Caco-2 (cell line): ENCODE measurements around the gene SLC17A9. TPM values are rescaled to one million over a fixed set of nuclear protein-coding genes. Genes with fewer than 3 reads are reported as not detected.

Source experiments
- BruUV-seq: library from RNA; stranded (reverse); fragments of 400-500 nt; replicated peaks from 2 replicates; lab custom pipeline; 2021; lab: Mats Ljungman, UMichigan
- CTCF ChIA-PET: fragments of 300-600 bp; sonication (Branson Sonifier 250); formaldehyde crosslinking; loops from one replicate; lab custom pipeline; 2022; ENCODE audit warnings: antibody characterized with exemption; lab: Charles Lee
- POLR2A ChIA-PET: fragments of 300-600 bp; sonication (Branson Sonifier 250); formaldehyde crosslinking; loops from one replicate; lab custom pipeline; 2022; ENCODE audit warnings: antibody characterized with exemption; lab: Charles Lee
- DNase-seq, 2 experiments: peaks; one replicate each; pipeline versions ENCODE4 v3.0.0 to v3.0.0-alpha.2; 2020 to 2022
- H3K27me3 ChIP-seq: replicated peaks from 2 replicates; pipeline ENCODE4 v1.6.0; 2011; ENCODE audit warnings: low read length; ENCODE audit not compliant: control insufficient read depth, insufficient read depth
- H3K36me3 ChIP-seq: 2 replicates; pipeline ENCODE4 v1.5.1; 2011; ENCODE audit warnings: low read length; ENCODE audit not compliant: control insufficient read depth, insufficient read depth
- H3K4me1 ChIP-seq: fragments of 250-450 bp; sonication (Bioruptor Pico); 2 replicates; pipeline ENCODE4 v1.5.1; 2020; ENCODE audit warnings: mild to moderate bottlenecking
- H3K4me3 ChIP-seq: 2 replicates; pipeline ENCODE4 v1.5.1; 2011; ENCODE audit warnings: low read depth, mild to moderate bottlenecking, control low read depth, low read length
- H3K9me3 ChIP-seq: fragments of 250-450 bp; sonication (Bioruptor Pico); 2 replicates; pipeline ENCODE4 v1.5.1; 2020; ENCODE audit warnings: mild to moderate bottlenecking, moderate library complexity
- H3K27ac Mint-ChIP-seq: one replicate; pipeline ENCODE4 v1.8.0; 2022; ENCODE audit warnings: mixed read lengths; ENCODE audit not compliant: unreplicated experiment
- H3K27me3 Mint-ChIP-seq: one replicate; pipeline ENCODE4 v1.8.0; 2022; ENCODE audit warnings: mixed read lengths; ENCODE audit not compliant: insufficient read depth, unreplicated experiment
- H3K36me3 Mint-ChIP-seq: one replicate; pipeline ENCODE4 v1.8.0; 2022; ENCODE audit warnings: mild to moderate bottlenecking, mixed read lengths; ENCODE audit not compliant: insufficient read depth, unreplicated experiment
- H3K4me1 Mint-ChIP-seq: one replicate; pipeline ENCODE4 v1.8.0; 2022; ENCODE audit warnings: low read depth, mixed read lengths; ENCODE audit not compliant: unreplicated experiment
- H3K4me3 Mint-ChIP-seq: one replicate; pipeline ENCODE4 v1.8.0; 2022; ENCODE audit warnings: mild to moderate bottlenecking, moderate library complexity, mixed read lengths; ENCODE audit not compliant: unreplicated experiment
- H3K9me3 Mint-ChIP-seq: one replicate; pipeline ENCODE4 v1.8.0; 2022; ENCODE audit warnings: mixed read lengths; ENCODE audit not compliant: unreplicated experiment
- CTCF ChIP-seq, 2 experiments: fragments of 200-600 bp in 1 of 2; IDR thresholded peaks; 1 replicate in 1 of 2; 2 replicates in 1 of 2; pipeline versions ENCODE4 v1.5.1 to v1.8.0; 2011 to 2022; ENCODE audit warnings: antibody characterized with exemption in 1 of 2, control low read depth in 1 of 2, inconsistent platforms in 1 of 2, low read depth in 1 of 2, low read length in 1 of 2, mild to moderate bottlenecking in 1 of 2, moderate library complexity in 1 of 2; ENCODE audit not compliant: insufficient read depth in 1 of 2, severe bottlenecking in 1 of 2, unreplicated experiment in 1 of 2
- intact Hi-C: fragments of 100-400 bp; cut with micrococcal nuclease; formaldehyde crosslinking; loops from one replicate; pipeline ENCODE4 v1.10.0; 2022; ENCODE audit not compliant: unreplicated experiment
- total RNA-seq: library from RNA; stranded (reverse); gene quantifications from 2 replicates; pipeline ENCODE4 v1.2.3, GENCODE V29; 2022

SLC17A9 gene
- total RNA-seq, 1 experiment from 2014 or later: 64.7 TPM

DNA sequence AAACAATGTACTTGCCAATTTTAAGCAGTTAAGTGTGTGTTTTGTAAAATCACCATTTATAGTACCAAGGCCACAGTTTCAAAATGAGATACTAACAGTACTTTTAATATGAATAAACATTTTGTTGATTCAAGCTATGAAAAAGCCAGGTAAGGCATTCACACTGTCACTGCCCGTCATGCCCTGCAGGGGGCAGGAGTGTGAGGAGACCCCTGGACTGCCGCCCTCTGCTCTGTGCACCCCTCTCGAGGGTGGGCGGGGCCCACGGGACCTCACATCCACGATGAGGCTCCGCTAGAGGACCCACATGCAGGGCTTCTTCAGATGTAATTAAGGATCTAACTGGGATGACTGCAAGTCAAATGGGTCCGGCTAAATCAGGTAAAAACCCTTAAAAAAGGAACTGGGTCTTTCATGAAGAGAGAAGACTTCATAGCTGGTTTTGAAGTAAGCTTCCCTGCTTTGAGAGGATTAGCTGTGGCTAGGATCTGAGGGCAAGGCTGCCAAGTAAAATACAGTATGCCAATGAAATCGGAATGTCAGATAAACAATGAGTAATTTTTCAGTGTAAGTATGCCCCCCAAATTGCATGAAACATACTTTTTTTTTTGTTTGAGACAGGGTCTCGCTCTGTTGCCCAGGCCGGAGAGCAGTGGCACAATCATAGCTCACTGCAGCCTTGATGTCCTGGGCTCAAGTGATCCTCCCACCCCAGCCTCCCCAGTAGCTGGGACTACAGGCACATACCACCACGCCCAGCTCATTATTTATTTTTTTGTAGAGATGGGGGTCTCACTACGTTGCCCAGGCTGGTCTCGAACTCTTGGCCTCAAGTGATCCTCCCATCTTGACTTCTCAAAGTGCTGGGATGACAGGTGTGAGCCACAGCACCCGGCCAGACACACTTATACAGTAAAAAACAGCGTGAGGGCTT, 44.9 kb upstream of the SLC17A9 start:
- no peaks in the 10 kb centered on the region for H3K9me3 ChIP-seq
- H3K4me3 ChIP-seq: no peak overlapping the region
- DNase-seq: peak in 1 of 2 experiments; percentile 68
- Mint-ChIP-seq H3K4me3 (no peak overlapping the region), H3K36me3 (peaks cover 100% of the 10 kb centered on the region), H3K27me3 (no peaks in the 10 kb centered on the region), H3K27ac (peak overlapping the region; percentile 65), H3K9me3 (no peaks in the 10 kb centered on the region), H3K4me1 (peaks cover 1% of the 10 kb centered on the region)
- ChIA-PET POLR2A (interaction anchor here (0.9 kb wide), 1 partner anchor 19 kb away, joined by 3 read pairs; no protein-coding TSS in a partner anchor), CTCF (interaction anchor here (0.6 to 1.6 kb wide), 18 partner anchors 8 to 112 kb away, joined by 3 to 10 read pairs (median 4); partner anchors contain the start of genes OGFR and TCFL5)
- peak; percentile 85 to 98 for TF ChIP-seq CTCF (IDR thresholded peaks at IDR 0.05; ENCODE audit: insufficient read depth in 1 of 2, low read depth in 1 of 2, low read length in 1 of 2, severe bottlenecking in 1 of 2, unreplicated experiment in 1 of 2)
- H3K27me3 ChIP-seq: no peaks in the 10 kb centered on the region
- intact Hi-C loops: no loop called here
- peaks cover 31% of the 10 kb centered on the region for H3K36me3 ChIP-seq
- no TSS peak for BruUV-seq
- H3K4me1 ChIP-seq: no peaks in the 10 kb centered on the region

DNA sequence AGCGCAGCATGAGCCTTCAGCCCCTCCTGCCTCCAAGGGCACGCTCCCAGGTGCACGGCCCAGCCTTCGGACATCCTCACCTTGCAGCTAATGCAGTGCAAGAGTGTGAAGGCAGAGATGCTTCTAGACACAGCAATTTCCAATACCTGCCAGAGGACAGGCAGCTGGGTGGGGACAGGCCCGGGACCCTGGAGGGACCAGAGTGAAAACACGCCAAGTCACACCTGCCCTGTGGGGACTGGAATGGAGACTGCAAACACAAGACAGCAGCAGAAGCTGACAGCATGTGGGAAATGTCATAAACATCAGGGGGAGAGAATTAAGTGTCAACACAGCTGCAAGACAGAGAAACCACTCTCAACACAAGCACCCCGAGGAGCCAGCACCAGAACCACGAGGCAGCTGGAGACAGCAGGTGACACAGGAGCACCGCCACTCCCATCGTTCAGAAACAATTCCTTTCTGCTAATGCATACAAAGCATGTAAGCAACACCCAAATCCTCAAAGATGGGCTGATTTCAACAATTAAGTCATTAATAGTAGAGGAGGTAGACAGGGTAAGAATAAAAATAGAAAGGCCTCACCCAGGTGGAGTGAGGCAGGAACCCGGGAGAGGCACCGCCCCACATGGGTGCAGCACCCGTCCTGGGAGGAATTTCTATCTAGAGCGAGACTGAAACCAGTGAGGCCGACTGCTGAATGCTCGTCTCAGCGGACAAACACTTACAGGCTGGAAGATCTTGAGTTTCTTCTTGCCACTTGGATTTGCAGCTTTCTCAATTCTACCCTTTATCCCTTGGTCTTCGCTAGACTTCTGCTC, 43.3 kb upstream of the SLC17A9 start:
- H3K27me3 ChIP-seq: no peaks in the 10 kb centered on the region
- ChIA-PET POLR2A (no interaction called here), CTCF (no interaction called here)
- H3K4me1 ChIP-seq: peaks cover 14% of the 10 kb centered on the region
- Mint-ChIP-seq H3K9me3 (no peaks in the 10 kb centered on the region), H3K27me3 (no peaks in the 10 kb centered on the region), H3K27ac (no peak overlapping the region), H3K36me3 (peaks cover 100% of the 10 kb centered on the region), H3K4me1 (peaks cover 8% of the 10 kb centered on the region), H3K4me3 (no peak overlapping the region)
- no peak overlapping the region for H3K4me3 ChIP-seq
- TF ChIP-seq CTCF (IDR thresholded peaks at IDR 0.05; ENCODE audit: insufficient read depth in 1 of 2, low read depth in 1 of 2, low read length in 1 of 2, severe bottlenecking in 1 of 2, unreplicated experiment in 1 of 2): no peak
- peak in 1 of 2 experiments; percentile 38 for DNase-seq
- intact Hi-C loops: no loop called here
- H3K36me3 ChIP-seq: peaks cover 25% of the 10 kb centered on the region
- no TSS peak for BruUV-seq
- H3K9me3 ChIP-seq: no peaks in the 10 kb centered on the region

DNA sequence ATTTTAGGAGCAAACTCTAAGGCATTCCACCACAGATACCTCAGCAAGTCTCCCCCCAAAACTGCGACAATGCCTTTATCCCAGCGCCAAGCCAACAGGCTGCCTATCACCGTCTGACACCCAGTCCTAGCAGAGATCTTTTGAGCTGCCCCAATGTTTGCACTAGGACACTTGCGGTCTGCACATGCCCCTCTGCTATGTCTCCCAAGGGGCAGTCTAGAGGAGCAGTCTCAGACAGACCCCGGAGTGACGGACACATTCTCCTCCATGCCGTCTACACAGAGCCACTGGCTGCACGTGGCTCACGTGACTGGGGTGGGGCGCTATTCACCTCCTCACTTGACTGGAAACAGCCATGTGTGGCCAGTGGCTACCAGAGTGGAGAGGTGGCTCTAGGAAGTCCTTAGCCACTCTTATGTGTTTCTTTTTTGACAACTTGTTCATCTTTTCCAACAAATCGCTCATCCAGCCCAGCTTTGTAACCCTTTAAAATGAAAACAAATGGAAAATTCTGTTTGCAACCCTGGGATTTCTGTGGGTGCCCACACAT, 42.2 kb upstream of the SLC17A9 start:
- H3K27me3 Mint-ChIP-seq: no peaks in the 10 kb centered on the region
- H3K4me3 ChIP-seq: no peak overlapping the region
- no peaks in the 10 kb centered on the region for H3K9me3 Mint-ChIP-seq
- H3K36me3 ChIP-seq: peaks cover 23% of the 10 kb centered on the region
- POLR2A ChIA-PET: no interaction called here
- no peaks in the 10 kb centered on the region for H3K27me3 ChIP-seq
- peaks cover 15% of the 10 kb centered on the region for H3K4me1 Mint-ChIP-seq
- peak overlapping the region; percentile 33 for H3K27ac Mint-ChIP-seq
- peaks cover 100% of the 10 kb centered on the region for H3K36me3 Mint-ChIP-seq
- DNase-seq: peak in 1 of 2 experiments; percentile 41
- no peaks in the 10 kb centered on the region for H3K9me3 ChIP-seq
- intact Hi-C loops: no loop called here
- TF ChIP-seq CTCF (IDR thresholded peaks at IDR 0.05; ENCODE audit: insufficient read depth in 1 of 2, low read depth in 1 of 2, low read length in 1 of 2, severe bottlenecking in 1 of 2, unreplicated experiment in 1 of 2): no peak
- peak overlapping the region; percentile 17 for H3K4me3 Mint-ChIP-seq
- peaks cover 22% of the 10 kb centered on the region for H3K4me1 ChIP-seq
- no TSS peak for BruUV-seq
- CTCF ChIA-PET: interaction anchor here (0.5 kb wide), 1 partner anchor 109 kb away, joined by 3 read pairs; no protein-coding TSS in a partner anchor
